HuH-7.5 (cell line): ENCODE data around the gene PNMA6A.
"Not testable (repeated sequence)": the region's sequence is repeated elsewhere in the genome, so short reads cannot be mapped to it uniquely, and the experiment has no call there.

Source experiments
- DNase-seq: peaks from one replicate; pipeline ENCODE4 v3.0.0; 2011; ENCODE audit warnings: low spot score

The PNMA6A gene

GRCh38 chrX:153071909-153072583 is at the start of gene PNMA6A:
TSS of gene PNMA6A (plus strand) at chrX:153072454. CDS start at chrX:153073063, 609 bp downstream.
- DNase-seq, result not testable (repeated sequence)

GRCh38 chrX:153026501-153026900 is 45.8 kb upstream of the PNMA6A start:
- not testable (repeated sequence) for DNase-seq

GRCh38 chrX:153028487-153028886 is 43.8 kb upstream of the PNMA6A start:
- not testable (repeated sequence) for DNase-seq

- DNase-seq, result no peak
These were observed 43.1 kb upstream of the PNMA6A start for GRCh38 chrX:153029162-153029561.

- no peak for DNase-seq
These were observed 42.4 kb upstream of the PNMA6A start for GRCh38 chrX:153029875-153030274.

GRCh38 chrX:153030801-153031200 is 41.5 kb upstream of the PNMA6A start:
- no peak for DNase-seq

- DNase-seq, result peak; percentile 61
These were observed 39.7 kb upstream of the PNMA6A start for GRCh38 chrX:153032397-153033118.

- DNase-seq, result no peak
These were observed 23.2 kb upstream of the PNMA6A start for GRCh38 chrX:153049093-153049492.

- DNase-seq, result no peak
These were observed 19.7 kb upstream of the PNMA6A start for GRCh38 chrX:153052534-153052933.

- no peak for DNase-seq
These were observed 16.1 kb upstream of the PNMA6A start, which contains the start of gene PNMA3 for GRCh38 chrX:153055871-153056749. TSS of gene PNMA3 (plus strand) at chrX:153056470. CDS start at chrX:153057056, 586 bp downstream.

- no peak for DNase-seq
These were observed 15.0 kb upstream of the PNMA6A start for GRCh38 chrX:153057281-153057680.

GRCh38 chrX:153059191-153060094 is 12.8 kb upstream of the PNMA6A start:
- DNase-seq, result no peak

GRCh38 chrX:153060095-153060445 is 12.2 kb upstream of the PNMA6A start:
- no peak for DNase-seq

- DNase-seq, result no peak
These were observed 10.5 kb upstream of the PNMA6A start for GRCh38 chrX:153061732-153062131.

GRCh38 chrX:153063315-153063714 is 8.9 kb upstream of the PNMA6A start:
- DNase-seq, result no peak

GRCh38 chrX:153064061-153064460 is 8.2 kb upstream of the PNMA6A start:
- DNase-seq, result no peak

- no peak for DNase-seq
These were observed 6.9 kb upstream of the PNMA6A start for GRCh38 chrX:153065389-153065788.

- not testable (repeated sequence) for DNase-seq
These were observed 5.9 kb upstream of the PNMA6A start for GRCh38 chrX:153066402-153066801.

- DNase-seq, result not testable (repeated sequence)
These were observed 1.1 kb downstream of the PNMA6A start for GRCh38 chrX:153073331-153073730.

GRCh38 chrX:153074262-153074899 is 2.1 kb downstream of the PNMA6A start:
- DNase-seq, result no peak

GRCh38 chrX:153074935-153075334 is 2.7 kb downstream of the PNMA6A start:
- DNase-seq, result no peak
